Urothelium cell line (cell line): ENCODE results near the gene FAM181B.

ENCODE experiments used
- DNase-seq: peaks from one replicate; pipeline ENCODE4 v3.0.0; 2011; ENCODE audit warnings: low spot score, mixed read lengths
- FAIRE-seq: peaks from 2 replicates; lab custom pipeline; 2011; peaks lifted over from hg19 to GRCh38; lab: Jason Lieb, UNC

Gene FAM181B

DNA sequence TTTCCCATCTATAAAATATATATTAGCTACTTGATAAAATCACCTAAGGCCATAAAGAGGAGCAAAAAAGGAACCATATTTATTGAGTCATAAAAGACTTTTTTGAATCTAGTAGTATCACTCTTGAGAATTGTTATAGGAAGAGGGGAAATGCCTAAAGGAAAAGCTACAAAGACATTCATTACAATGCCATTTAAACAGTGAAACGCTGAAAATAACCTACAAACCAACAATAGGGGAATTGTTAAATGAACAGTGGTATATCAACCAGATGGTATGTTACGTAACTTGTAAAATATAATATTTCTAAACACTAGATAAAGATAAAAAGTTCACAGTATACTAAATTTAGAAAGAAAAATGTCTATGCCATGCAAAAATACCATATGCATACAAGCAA lies 47.5 kb downstream of the FAM181B start:
- DNase-seq (no peak), FAIRE-seq (no peak)

DNA sequence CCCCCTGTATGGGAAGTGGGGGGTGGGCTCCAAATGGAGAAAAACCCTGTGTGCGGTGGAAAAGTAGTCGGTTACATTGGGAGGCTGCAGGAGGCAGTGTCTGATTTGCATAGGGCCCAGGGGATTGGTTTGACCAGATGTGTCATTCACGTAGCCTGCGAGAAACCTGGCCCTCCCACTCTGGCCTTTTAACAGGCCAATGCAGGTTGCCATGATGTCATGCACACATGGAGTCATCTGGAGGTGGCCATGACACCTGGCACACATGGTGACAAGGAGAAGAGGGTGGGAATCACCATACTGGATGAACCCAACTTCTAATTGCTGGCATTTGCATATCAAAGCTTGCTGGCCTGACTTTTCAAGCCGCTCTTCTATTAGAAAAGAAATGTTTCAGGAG lies 50.6 kb downstream of the FAM181B start:
- DNase-seq: no peak
- peak; percentile 89 for FAIRE-seq

DNA sequence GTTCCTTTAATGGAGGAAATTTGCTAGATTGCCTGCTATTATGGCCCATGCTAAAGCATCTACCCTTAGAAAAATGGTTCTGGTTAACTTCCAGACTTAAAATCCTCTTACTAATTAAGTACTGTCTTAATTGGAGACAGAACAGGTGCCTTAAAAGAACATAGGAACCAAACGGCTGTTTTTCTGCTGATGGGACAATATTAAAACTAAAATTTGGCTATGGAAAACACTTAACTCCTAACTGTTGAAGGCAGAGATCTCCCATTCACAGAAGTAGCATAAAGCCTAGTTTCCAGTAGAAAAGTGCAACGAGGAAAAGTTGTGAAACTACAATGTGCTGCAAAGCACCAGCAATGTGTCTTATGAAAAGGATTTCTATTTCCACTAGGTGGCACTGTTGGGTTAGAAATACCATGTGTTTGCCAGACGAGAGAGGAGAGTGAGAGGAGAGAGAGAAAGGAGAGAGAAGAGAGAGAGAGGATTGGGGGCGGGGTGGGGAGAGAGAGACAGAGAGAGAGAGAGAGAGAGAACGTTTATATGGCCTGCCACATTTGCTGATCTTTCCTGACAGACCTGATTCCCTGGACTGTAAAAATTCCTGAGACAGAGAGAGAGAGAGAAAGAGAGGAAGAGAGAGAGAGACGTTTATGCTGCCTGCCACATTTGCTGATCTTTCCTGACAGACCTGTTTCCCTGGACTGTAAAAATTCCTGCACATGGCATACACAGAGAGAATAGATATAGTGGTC lies 51.5 kb downstream of the FAM181B start:
- FAIRE-seq: peak; percentile 69
- peak; percentile 71 for DNase-seq

GRCh38 chr11:82680252-82680651 lies 53.4 kb downstream of the FAM181B start:
- no peak for DNase-seq
- FAIRE-seq: no peak
